HG03342 (cell line): ENCODE measurements around the gene EPG5.
"Not testable (repeated sequence)": the region's sequence is repeated elsewhere in the genome, so short reads cannot be mapped to it uniquely, and the experiment has no call there.

Experiments used
- ATAC-seq: cut with Tn5 transposase; IDR thresholded peaks from one replicate; pipeline ENCODE4 v1.9.1; 2021; ENCODE audit warnings: mild to moderate bottlenecking, moderate library complexity; ENCODE audit not compliant: unreplicated experiment

EPG5 gene, protein sequence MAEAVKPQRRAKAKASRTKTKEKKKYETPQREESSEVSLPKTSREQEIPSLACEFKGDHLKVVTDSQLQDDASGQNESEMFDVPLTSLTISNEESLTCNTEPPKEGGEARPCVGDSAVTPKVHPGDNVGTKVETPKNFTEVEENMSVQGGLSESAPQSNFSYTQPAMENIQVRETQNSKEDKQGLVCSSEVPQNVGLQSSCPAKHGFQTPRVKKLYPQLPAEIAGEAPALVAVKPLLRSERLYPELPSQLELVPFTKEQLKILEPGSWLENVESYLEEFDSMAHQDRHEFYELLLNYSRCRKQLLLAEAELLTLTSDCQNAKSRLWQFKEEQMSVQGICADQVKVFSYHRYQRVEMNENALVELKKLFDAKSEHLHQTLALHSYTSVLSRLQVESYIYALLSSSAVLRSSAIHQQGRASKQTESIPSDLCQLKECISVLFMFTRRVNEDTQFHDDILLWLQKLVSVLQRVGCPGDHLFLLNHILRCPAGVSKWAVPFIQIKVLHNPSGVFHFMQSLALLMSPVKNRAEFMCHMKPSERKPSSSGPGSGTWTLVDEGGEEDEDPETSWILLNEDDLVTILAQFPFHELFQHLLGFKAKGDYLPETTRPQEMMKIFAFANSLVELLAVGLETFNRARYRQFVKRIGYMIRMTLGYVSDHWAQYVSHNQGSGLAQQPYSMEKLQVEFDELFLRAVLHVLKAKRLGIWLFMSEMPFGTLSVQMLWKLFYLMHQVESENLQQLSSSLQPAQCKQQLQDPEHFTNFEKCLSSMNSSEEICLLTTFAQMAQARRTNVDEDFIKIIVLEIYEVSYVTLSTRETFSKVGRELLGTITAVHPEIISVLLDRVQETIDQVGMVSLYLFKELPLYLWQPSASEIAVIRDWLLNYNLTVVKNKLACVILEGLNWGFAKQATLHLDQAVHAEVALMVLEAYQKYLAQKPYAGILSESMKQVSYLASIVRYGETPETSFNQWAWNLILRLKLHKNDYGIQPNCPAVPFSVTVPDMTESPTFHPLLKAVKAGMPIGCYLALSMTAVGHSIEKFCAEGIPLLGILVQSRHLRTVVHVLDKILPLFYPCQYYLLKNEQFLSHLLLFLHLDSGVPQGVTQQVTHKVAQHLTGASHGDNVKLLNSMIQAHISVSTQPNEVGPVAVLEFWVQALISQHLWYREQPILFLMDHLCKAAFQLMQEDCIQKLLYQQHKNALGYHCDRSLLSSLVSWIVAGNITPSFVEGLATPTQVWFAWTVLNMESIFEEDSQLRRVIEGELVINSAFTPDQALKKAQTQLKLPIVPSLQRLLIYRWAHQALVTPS (N-terminal part only)

GRCh38 chr18:45967007-45967706 is at the start of gene EPG5:
TSS of gene EPG5 (minus strand) at chr18:45967329. CDS start at chr18:45967239, 90 bp downstream.
- ATAC-seq: peak; percentile 97

DNA sequence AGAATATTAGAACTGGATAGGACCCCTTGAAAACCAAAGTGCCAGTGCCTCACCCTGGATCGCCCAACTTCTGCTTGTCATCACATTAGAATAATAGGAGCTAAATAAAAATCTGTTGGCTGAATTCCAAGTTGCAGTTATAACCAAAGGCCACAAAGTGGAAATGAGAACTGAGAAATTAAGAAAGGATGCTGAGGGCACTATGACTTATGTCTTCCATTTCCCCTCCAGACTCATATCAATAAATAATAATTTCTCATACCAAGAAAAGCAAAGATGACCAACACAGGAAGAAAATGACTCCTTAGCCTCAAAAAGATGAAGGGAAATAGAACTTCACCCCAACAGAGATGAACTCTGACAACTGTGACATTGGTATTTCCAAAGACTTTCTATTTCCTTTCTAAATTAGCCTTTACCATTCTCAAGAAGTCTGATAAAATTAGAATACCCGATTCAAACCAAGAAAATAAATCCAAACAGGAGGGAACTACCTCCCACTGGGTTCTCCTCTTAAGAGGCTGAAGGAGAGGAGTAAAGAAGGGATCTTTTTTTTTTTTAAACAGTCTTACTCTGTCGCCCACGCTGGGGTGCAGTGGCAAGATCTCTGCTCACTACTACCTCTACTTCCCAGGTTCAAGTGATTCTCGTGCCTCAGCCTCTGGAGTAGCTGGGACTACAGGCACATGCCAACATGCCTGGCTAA is 46.5 kb upstream of the EPG5 start:
- ATAC-seq: peak; percentile 62

- ATAC-seq: no peak
Measured at GRCh38 chr18:46010676-46011075, 43.5 kb upstream of the EPG5 start.

DNA sequence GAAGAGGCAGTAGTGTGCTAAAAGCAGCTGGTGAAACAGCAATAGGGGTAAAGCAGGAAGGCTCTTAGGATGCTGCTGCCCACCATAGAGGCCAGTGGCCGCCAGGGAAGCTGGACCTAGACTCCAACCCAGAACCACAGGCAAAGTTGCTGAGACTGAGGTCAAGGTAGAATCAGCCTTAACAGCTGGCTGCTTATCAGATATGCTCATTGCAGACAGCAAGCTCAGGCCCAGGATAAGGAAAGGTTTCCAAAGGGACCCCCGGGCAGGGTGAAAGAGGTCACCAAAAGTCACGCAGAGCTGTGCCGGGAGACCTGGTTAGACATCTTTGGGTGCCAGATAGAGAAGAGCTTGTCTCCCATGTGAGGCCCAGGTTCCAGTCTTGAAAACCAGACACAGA is 42.9 kb upstream of the EPG5 start:
- ATAC-seq: no peak

DNA sequence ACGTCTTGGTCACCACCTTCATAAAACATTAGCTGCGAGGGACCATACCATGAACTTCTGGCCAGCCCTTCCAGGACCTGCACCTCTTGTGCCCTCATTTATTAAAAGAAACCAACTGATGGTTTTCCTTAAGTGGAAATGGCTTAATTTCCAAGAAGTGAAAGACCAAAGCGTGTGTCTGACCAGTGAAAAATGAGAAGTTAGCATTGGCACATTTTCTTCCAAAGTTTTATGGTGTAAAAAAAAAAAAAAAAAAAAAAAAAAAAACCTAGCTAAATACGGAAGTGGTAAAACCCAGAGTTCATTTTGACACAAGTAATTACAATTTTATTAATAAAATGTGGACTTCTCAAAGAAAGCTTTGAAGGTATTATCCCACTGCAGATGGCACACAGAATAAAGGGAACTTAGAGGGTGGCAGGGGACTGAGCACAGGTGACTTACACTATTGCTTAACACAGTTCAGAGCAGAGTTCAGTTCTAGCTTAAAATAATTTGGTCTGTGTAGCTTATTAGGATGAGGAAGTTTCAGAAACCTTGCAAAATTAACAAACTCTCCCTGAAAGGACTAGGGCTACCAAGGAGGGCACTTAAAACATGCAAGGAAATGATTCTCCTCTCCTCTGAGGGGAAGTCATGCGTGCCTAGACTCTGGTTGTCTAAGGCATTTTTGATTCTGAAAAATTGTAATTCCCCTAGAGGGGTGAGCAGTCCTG is 42.2 kb upstream of the EPG5 start:
- ATAC-seq: no peak

DNA sequence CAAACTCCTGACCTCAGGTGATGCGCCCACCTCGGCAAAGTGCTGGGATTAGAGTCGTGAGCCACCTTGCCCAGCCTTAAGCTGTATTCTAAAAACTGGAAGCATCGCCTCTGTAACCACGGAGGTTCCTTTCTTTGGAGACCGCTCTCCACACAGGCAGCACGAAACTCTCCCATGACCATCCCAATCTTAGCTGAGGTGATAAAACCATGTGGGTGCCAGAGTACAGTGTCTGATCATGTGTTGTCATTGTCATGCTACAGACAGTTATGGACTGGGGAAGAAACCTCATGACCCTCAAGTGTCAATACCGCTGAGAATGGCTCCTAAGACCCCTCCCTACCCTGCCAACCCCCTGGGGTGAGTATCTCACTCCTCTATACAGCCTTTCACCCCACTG is 41.4 kb upstream of the EPG5 start:
- ATAC-seq: no peak

- ATAC-seq: no peak
Measured at GRCh38 chr18:46007165-46007564, 40.0 kb upstream of the EPG5 start.

- no peak for ATAC-seq
Measured at GRCh38 chr18:46002934-46003333, 35.8 kb upstream of the EPG5 start.

GRCh38 chr18:46001892-46002291 is 34.8 kb upstream of the EPG5 start:
- ATAC-seq: no peak

DNA sequence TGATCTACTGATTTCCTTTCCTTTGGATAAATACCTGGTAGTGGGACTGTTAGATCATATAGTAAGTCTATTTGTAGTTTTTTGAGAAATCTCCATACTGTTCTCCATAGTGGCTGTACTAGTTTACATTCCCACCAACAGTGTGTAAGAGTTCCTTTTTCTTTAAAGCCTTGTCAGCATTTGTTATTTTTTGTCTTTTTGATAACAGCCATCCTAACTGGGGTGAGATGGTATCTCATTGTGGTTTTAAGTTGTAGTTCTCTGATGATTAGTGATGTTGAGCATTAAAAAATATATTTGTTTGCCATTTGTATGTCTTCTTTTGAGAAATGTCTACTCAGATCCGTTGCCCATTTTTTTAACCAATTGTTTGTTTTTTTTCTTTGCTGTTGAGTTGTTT is 33.9 kb upstream of the EPG5 start:
- no peak for ATAC-seq

GRCh38 chr18:45999536-45999935 is 32.4 kb upstream of the EPG5 start:
- ATAC-seq: no peak

- no peak for ATAC-seq
Measured at GRCh38 chr18:45998244-45998643, 31.1 kb upstream of the EPG5 start.

- ATAC-seq: no peak
Measured at GRCh38 chr18:45997700-45998151, 30.6 kb upstream of the EPG5 start.

DNA sequence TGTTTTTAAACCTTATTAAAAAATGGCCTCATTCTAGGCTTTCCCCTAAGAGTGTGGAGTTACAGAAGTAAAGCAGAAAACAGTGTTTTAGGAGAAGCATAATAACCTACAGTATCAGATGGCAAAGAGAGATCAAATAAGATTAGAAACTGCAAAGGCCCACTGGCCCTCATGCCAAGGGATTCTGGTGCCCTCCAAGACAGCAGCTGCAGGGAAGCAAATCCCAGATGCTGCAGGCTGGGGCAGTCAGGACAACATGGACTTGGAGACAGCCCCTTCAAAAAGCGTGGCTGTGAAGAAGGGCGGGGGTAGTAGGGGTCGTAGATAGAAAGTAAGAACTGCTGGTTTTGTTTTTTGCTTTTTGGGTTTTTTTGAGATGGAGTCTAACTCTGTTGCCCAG is 28.3 kb upstream of the EPG5 start:
- no peak for ATAC-seq

GRCh38 chr18:45993438-45993837 is 26.3 kb upstream of the EPG5 start:
- no peak for ATAC-seq

- ATAC-seq: not testable (repeated sequence)
Measured at GRCh38 chr18:45992527-45992926, 25.4 kb upstream of the EPG5 start.

DNA sequence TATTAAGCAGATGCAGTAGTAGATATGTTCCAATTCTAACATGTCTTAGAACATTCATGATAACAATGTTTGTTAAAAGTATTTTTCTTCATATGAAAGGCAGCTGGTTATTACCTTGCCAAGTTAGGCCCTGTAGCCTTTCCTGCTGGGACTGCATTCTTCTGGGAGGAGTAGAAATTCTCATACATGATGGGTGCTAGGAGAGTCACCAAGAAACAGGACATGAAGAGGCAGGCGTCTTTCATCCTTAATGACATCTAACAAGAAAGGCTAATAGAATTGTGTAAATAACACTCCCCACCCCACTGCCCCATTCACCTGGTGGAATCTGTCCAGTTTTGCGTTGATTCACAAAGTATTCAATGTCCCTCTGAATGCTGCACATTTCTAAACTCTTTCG is 24.7 kb upstream of the EPG5 start:
- ATAC-seq: no peak

DNA sequence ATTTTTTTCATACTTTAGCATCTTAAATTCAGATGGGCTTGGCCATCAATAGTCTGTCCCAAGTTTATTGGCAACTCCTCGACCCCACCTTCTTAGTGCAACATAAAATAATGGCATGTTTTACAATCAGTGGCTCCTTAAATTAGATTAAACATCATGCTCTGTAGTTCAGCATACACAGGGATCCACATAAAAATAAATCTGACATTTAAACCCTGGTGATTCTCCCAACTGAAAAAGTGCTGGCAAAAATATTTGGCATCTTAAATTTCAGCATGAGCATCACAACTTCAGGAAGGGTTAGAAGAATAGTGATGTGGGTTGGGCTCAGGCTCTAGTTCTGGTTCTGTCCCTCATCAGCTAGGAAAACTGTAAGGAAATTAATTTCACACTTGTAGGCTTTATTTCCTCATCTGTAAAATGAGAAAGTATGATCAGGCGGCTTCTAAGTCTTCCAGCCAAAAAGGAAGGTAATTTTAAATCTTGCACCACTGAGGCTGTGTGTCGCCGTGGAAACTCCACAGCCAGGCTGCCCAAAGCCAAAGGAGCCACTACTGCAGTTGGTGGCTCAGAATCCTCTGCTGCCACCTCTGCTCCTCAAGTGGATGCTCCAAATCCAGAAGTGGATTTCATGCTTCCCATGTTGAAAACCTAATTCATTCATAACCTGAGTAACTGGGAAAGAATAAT is 17.6 kb upstream of the EPG5 start:
- ATAC-seq: no peak

- ATAC-seq: no peak
Measured at GRCh38 chr18:45981821-45982220, 14.7 kb upstream of the EPG5 start.
